ENCODE measurements around the gene FOXP3.

Gene FOXP3

DNA sequence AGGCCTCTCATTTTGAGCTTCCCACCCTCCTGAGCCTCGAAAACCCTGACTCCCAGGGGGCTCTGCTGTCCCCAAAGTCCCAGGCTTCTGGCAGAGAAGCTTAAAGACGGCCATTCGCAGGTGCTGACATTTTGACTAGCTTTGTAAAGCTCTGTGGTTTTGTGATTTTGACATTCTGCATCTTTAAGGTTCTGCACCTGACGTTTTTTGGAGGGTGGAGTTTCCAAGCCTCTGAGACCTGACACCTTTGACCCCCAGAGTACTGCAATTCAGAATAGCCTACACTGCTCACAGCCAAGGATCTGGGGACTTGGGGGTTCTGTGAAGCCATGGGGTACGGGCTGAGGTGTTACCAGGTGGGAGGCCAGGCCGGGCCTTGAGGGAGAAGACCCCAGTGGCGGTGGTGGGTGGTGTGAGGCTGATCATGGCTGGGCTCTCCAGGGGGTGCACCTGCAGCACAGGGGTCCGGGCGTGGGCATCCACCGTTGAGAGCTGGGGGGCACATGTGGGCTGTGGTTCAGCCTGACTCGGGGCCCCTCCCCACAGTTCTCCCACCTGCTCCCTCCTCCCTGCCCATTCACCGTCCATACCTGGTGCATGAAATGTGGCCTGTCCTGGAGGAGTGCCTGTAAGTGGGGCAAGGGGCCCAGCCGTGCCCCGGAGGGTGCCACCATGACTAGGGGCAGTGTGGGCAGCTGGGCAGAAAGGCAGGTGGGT lies 7.3 kb downstream of the FOXP3 start:
- no peak for DNase-seq
- Histone ChIP-seq H3K9me3 (no peaks in the 10 kb centered on the region), H3K4me3 (ENCODE audit: low read depth, low read length) (no peak overlapping the region), H3K4me1 (no peaks in the 10 kb centered on the region), H3K27me3 (no peaks in the 10 kb centered on the region), H3K36me3 (no peaks in the 10 kb centered on the region)
- TF ChIP-seq, protein P1, sequence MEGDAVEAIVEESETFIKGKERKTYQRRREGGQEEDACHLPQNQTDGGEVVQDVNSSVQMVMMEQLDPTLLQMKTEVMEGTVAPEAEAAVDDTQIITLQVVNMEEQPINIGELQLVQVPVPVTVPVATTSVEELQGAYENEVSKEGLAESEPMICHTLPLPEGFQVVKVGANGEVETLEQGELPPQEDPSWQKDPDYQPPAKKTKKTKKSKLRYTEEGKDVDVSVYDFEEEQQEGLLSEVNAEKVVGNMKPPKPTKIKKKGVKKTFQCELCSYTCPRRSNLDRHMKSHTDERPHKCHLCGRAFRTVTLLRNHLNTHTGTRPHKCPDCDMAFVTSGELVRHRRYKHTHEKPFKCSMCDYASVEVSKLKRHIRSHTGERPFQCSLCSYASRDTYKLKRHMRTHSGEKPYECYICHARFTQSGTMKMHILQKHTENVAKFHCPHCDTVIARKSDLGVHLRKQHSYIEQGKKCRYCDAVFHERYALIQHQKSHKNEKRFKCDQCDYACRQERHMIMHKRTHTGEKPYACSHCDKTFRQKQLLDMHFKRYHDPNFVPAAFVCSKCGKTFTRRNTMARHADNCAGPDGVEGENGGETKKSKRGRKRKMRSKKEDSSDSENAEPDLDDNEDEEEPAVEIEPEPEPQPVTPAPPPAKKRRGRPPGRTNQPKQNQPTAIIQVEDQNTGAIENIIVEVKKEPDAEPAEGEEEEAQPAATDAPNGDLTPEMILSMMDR (IDR thresholded peaks at IDR 0.05; ENCODE audit: low read depth, low read length) = no peak

DNA sequence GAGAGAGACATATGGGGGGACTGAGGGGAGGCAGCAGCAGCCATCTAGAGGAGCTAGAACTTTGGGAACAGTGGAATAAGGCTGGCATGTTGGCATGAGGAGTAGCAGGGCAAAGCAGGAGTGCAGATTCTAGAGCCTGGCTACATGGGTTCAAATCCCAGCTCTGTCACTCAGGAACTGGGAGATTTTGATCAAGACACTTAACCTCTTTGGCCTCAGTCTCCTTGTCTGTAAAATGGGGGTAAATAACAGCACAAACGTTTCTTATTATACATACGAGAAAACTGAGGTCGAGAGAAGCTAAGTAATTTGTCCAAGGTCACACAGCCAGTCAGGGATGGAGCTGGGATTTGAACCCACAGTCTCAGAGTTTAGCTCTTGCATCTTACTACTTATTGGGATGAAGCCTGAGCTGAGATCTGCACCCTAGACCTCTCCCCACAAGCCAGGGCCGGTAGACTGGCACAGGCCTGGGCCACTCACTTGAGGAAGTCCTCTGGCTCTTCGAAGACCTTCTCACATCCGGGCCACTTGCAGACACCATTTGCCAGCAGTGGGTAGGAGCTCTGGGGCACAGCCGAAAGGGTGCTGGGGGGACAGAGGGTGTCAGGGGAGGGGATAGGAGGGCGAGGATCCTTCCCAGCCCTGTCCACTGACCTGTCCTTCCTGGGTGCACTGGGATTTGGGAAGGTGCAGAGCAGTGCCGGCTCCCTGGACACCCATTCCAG lies 8.1 kb downstream of the FOXP3 start:
- TF ChIP-seq, protein P1 (IDR thresholded peaks at IDR 0.05; ENCODE audit: low read depth, low read length) = no peak
- Histone ChIP-seq H3K27me3 (no peaks in the 10 kb centered on the region), H3K4me1 (no peaks in the 10 kb centered on the region), H3K36me3 (no peaks in the 10 kb centered on the region), H3K4me3 (ENCODE audit: low read depth, low read length) (no peak overlapping the region), H3K9me3 (no peaks in the 10 kb centered on the region)
- DNase-seq = no peak

DNA sequence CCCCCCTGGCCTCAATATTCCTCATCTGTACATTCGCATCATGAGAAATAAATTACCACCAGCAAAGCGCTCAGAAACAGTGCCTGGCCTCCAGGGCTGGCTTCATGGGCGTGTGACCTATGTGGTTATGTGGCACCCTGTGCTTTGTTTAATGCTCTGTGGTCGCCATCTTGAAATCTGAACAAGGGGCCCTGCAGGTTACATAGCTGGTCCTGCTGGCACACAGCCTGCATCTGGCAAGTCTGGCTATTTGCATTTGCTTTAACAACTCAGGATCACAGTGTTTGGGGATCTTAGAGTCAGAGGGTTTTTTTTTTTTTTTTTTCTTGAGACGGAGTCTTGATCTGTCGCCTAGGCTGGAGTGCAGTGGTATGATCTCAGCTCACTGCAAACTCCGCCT lies 9.9 kb downstream of the FOXP3 start:
- TF ChIP-seq, protein P1 (IDR thresholded peaks at IDR 0.05; ENCODE audit: low read depth, low read length) = no peak
- Histone ChIP-seq H3K4me3 (ENCODE audit: low read depth, low read length) (no peak overlapping the region), H3K9me3 (no peaks in the 10 kb centered on the region), H3K4me1 (no peaks in the 10 kb centered on the region), H3K27me3 (no peaks in the 10 kb centered on the region), H3K36me3 (no peaks in the 10 kb centered on the region)
- no peak for DNase-seq

DNA sequence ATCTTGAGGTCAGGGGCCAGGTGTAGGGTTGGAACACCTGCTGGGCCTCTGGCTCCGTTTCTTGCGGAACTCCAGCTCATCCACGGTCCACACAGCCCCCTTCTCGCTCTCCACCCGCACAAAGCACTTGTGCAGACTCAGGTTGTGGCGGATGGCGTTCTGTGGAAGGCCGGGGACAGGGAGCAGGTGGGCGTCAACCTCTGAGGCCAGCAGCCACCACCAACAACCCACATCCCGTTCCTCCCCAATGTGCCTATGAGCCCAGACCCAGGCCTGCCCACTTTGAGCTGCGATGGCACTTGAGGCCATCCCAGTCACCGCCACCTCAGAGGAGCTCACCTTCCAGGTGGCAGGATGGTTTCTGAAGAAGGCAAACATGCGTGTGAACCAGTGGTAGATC lies 13.2 kb downstream of the FOXP3 start:
- no peak overlapping the region for H3K4me3 ChIP-seq (ENCODE audit: low read depth, low read length)
- H3K36me3 ChIP-seq = no peaks in the 10 kb centered on the region
- DNase-seq = no peak
- no peaks in the 10 kb centered on the region for H3K27me3 ChIP-seq
- TF ChIP-seq, protein P1 (IDR thresholded peaks at IDR 0.05; ENCODE audit: low read depth, low read length) = no peak
- H3K4me1 ChIP-seq = no peaks in the 10 kb centered on the region
- no peaks in the 10 kb centered on the region for H3K9me3 ChIP-seq

DNA sequence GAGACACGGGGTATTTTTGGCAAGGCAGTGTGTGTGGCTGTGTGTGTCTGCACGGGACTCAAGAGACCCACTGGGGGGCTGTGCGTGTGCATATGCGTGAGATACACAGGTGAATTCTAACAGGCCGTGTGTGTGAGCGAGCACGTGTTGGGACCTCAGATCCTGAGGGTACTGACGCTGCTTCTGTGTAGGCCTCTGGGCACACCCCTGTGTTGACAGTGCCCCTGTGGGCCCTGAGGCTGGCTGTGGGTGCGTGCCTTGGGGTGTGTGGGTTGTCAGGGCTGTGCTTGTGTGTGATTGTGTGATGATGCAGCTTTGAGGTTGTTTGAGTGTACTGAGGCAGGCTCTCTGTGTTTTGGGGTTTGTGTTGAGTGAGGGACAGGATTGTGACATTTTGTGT lies 13.9 kb downstream of the FOXP3 start:
- DNase-seq = no peak
- H3K4me1 ChIP-seq = no peaks in the 10 kb centered on the region
- TF ChIP-seq, protein P1 (IDR thresholded peaks at IDR 0.05; ENCODE audit: low read depth, low read length) = no peak
- no peaks in the 10 kb centered on the region for H3K9me3 ChIP-seq
- no peaks in the 10 kb centered on the region for H3K36me3 ChIP-seq
- H3K27me3 ChIP-seq = no peaks in the 10 kb centered on the region
- no peak overlapping the region for H3K4me3 ChIP-seq (ENCODE audit: low read depth, low read length)

DNA sequence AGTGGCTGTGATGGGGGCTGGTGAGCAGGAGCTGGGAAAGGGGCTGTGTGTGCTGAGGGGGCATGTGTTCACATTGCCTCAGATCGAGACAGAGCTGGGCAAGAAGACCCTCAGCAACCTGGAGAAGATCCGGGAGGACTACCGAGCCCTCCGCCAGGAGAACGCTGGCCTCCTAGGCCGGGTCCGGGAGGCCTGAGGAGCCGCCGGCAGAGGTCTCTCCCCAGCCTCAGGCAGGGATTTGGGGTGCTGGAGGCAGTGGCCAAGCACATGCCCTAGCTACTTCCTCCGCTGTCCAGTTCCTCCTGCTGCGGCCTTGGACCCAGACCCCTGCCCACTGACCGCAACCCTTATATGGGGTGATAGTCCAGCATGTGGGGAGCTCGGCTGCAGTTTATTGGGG lies 14.4 kb downstream of the FOXP3 start:
- no peak for DNase-seq
- TF ChIP-seq, protein P1 (IDR thresholded peaks at IDR 0.05; ENCODE audit: low read depth, low read length) = no peak
- no peaks in the 10 kb centered on the region for H3K27me3 ChIP-seq
- H3K9me3 ChIP-seq = no peaks in the 10 kb centered on the region
- no peak overlapping the region for H3K4me3 ChIP-seq (ENCODE audit: low read depth, low read length)
- H3K4me1 ChIP-seq = no peaks in the 10 kb centered on the region
- no peaks in the 10 kb centered on the region for H3K36me3 ChIP-seq
